GM21526 (cell line): Measurements from ENCODE around the gene UGT1A8.

ENCODE experiments used
- ATAC-seq: cut with Tn5 transposase; IDR thresholded peaks from one replicate; pipeline ENCODE4 v1.9.1; 2021; ENCODE audit warnings: moderate library complexity; ENCODE audit not compliant: unreplicated experiment, low FRiP score

UGT1A8 gene

DNA sequence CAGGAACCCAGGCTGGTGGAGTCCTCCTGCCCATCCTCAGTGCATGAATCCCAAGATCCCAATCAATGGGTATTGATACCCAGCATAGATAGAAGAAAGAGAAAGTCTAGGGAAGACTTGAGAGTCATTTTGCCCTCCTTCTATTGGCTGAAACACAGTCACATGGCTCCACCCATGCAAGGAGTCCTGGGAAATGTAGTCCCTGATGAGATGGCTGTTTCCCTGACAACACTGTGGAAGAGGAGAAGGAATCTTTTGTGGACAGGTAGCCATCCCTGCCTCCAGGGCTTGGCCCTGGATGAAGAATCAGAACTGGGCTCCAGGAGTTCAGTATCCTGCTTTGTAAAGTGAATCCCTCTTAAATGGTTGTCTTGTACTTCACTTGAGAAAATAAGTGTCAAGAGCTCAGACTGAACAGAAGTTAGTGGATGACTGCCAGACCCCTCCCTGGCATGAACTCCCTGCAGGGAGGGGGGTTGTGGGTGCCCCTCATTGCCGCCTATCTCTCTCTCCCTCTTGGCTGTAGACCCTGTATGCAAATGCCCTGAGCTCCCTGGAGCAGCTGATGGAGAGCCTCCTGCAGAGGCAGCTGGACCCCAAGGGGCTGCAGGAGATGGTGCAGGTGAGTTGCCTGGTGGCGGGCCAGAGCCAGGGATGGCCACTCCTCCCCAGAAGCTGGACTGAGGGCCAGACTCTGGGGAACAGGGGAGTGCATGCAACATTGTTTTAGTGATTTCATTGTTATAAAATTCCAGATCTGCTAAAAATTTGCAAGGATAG, 196.8 kb downstream of the UGT1A8 start:
- no peak for ATAC-seq

DNA sequence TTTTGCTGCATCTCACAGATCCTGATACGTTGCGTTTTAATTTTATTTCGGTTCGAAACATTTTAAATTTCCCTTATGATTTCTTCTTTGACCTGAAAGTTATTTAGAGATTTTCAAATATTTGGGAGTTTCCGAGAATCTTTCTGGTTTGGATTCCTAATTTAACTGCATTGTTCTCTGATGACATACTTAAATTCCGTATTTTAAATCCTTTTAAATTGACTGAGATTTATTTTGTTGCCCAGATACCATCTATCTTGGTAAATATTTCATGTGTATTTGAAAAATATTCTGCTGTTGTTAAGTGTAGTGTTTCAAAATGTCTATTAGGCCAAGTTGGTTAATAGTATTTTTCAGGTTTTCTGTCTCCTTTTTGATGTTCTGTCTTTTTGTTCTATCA, 198.4 kb downstream of the UGT1A8 start:
- no peak for ATAC-seq

DNA sequence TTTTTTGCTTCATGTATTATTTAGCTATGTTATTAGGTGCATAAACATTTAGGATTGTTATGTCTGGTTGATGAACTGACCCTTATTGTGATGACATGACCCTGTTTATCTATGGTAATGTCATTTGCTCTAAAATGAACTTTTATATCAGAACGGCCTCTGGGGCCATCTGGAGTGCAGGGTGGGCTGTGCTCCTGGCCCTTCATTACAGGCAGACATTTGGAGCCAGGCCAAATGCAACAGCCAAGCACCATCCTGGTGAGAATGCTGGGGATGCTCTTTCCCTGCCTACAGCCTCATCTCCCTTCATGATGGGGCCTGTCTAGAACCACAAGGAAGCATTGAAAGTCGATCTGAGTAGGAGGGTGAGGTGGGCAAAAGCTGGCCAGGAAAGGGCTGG, 198.9 kb downstream of the UGT1A8 start:
- ATAC-seq: no peak

DNA sequence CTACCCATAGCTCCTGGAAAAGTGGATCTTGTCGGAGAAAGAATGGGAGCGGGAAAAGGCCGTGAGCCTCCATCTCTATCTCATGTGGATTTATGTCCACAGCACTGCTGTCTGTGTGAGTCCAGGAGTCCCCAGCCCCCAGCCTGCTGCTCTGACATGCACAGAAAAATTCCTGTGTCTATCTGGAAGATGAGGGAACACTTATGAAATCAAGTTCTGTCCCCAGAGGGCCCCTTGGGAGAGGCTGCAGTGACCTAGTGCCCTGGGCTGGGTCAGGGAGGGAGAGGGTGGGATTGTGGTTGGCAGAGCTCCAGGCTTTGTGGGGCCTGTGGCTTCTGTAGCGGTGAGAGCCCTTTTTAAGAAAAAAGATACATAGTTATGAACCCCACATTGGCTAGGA, 199.3 kb downstream of the UGT1A8 start:
- ATAC-seq: no peak

DNA sequence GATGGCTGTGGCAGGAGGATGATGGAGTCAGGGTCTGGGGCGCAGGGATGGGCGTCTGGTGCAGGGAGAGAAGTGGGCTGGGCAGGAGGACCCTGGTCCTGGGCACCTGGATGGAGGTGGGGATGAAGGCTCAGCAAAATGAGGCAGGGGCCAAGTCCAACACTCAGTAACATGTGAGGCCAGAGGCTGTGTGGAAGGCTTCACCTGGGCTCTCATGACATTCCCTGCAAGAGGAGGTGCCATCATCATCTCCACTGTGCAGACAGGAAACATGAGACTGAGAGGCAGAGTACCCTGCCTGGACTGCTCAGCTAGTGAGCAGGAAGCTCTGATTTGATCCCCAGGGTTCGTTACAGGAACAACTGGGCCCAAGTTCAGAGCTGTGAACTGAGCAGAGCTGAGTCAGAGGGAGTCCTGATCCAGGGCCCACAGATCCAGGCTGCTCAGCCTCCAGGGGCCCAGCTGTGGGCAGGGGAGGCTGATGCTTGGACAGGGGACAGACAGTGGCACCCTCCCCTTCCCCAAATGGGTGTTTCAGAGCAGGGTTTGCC, 200.0 kb downstream of the UGT1A8 start:
- ATAC-seq: no peak

DNA sequence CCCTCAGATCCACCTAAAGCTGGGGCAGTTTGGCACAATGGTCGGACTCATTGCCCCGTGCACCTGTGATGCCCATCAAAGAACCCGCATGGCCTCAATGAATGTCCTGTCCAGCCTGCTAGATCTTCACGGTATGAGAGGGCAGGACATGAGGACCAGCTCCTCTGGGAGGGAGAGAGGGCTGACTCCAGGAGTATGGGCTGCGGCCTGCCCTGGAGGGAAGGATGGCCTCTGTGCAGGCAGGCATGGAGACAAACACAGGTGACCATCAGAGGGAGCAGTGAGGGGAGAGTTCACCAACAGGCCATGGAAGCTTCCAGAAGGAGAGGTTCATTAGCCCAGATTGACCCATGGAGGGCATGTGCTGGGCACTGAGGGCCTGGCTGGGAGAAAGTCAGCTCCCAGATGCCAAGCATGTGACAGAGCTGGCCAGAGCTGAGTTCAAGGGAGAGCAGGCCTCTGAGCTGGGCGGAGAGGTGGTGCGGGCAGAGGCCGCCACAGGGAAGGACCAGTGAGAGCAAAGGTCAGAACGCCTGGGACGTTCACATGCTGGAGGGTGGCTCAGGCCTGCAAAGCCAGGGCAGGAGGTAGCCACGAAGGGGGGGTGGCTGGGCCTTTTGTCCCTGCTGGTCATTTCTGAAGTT, 200.7 kb downstream of the UGT1A8 start:
- ATAC-seq: no peak

DNA sequence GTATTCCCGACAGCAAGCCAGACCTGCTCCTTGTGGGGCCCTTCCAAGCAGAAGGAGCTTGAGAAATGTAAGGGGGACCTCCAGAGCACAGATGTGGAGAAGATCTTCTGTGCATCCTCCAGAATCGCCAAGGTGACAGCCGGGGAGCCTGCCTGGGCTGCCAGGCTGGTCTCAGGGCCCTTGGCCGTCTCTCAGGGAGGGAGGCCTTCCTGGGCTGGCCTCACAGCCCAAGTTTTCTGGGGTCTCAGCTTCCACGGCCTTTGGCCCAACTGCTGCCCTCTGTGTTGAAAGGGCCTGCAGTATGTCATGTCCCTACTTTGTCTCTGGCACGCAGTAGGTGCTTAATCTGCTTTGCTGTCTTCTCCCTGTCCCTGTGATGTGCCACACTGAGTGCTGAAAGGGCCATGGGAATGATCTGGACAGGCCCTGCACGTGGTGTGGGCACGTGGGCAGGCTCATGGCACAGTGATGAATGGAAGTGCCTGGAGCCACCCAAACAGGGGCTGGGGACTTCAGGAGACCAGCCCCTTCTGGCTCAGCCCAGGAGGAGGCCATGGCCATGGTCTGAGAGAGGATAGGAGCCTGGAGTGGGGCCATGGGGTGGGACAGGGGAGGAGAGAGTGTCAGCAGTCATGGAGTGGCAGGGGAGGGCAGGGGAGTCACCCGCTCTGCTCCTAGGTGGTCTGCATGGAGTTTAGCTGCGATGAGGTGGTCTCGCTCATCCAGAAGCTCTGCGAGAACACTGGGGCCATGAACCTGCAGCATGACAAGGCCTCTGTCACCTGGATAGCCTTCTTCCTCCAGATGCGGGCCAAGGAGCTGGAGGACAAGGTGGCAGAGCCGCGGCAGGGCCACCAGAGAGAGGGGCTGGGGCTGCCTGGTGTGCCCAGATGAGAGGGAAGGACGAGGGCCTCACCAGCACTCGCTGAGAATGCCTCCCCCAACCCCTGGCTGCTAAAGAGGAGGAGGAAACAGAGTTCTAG, 201.5 kb downstream of the UGT1A8 start:
- ATAC-seq: no peak

DNA sequence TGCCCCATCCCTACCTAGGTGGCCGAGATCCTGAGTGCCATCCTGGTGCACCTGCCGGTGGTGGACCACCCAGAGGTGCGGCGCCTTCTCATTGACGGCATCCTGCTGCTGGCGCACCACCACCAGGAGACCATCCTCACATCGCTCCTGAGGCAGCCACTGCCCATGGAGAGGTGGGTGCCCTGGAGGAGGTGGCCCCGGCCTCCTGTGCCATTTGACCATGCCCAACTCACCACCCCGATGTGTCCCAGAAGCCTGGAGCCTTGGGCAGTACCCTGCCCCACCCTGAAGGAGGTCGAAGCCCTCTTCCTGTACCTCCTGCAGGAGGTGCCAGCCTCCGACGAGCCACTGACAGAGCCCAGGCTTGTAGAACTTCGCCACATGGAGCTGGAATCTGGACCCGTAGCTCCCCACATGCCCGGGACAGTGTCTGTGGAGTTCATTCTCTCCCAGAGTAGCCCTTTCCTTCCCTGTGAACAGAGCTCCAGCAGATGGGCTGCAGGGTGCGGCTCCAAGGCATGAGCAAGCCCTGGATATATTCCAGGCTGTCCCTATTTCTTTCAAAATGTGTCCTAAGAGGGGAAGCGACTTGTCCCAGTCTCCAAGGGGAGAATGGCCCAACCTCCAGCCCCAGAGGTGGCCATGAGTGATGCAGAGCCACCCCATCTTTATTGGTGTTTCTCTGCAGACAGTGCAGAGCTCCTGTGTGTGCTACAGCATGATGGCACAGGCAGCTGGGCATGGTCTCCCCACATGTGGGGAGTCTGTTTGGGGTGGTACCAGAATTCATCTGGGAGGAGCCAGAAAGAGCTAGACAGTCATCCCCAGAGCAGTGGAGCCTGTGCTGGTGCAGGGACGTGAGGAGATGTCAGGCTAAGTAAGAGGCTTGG, 202.7 kb downstream of the UGT1A8 start:
- no peak for ATAC-seq

DNA sequence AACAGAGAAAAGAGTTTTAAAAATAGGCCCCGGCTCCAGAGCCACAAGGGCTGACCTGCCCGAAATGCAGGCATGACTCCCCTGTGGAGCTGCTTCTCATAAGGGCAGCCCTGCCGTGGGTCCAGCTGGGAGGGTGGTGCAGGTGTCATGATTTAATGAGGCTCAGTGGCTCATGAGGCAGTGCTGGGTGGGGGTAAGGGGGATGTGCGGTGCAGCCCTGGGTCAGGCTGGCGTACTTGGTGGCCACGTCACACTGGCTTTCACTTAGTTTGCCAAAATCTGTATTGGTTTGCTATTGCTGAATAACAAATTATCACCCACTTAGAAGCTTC, 203.3 kb downstream of the UGT1A8 start:
- ATAC-seq: no peak

DNA sequence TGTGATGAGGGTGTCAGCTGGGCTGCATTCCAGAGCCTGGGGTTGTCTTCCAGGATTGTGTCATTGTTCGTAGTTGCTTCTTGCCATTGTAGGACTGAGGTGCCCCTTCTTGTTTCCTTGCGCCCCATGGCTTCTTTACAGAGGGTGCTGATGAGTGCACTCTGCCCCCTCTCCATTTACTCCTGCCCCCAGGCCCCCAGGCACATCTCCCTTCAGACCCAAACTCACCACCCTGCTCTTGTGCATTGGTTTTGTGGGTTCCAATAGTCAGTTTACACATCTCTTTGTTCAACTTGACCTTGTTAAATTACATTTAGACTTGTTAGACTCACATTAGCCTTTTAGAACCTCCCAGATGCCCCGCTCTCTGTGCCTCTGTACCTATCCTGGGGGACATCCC, 203.8 kb downstream of the UGT1A8 start:
- ATAC-seq: no peak

DNA sequence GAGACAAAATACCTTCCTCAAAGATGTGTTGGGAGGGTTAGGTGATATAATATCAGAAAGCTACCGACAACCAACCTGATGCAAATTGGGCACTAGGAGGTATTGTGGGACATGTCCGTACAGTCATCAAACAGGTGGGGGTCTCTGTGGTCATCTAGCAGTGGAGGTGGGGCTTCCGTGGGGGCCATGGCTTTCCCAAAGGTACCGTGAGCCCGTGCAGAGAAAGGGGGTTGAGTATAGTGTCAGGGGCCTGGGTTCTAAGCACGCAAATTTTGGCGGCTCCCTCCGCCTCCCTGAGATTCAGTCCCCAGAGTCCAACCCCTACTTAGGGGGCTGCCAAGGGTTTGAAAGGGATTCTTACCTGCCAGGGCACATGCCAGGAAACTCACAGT, 204.3 kb downstream of the UGT1A8 start:
- no peak for ATAC-seq

DNA sequence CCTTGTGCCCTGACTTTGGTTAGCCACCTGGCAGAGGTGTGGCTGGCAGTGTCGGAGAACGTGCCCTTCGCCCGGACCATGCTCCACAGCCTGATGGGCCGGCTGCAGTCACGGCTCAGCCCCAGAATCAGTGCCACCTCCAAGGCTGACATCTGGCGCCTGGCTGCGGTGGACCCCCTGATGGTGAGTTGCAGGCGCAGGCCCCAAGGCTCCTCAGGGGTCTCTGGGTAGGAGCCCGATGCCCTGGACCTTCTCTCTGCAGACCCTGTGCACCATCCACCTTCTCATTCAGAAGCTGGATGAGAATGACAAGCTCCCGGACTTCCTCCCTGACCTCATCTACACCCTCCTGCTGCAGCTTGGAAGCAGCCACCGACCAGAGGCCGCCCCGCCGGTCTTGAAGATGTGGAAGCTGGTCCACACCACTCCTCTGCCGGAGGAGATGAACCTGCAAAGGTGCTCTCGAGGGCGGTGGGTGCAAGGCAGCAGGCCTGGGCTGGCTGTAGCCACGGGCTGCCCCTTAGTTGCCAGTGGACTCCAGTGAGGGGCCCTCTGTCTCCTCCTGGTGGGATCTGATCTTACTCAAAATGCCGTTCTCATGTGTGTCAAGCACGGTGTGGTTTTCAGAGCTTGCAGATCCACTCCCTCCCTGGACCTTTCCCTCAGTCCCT, 204.8 kb downstream of the UGT1A8 start:
- ATAC-seq: no peak
